ENCODE results near the gene ADGRA3.

DNA sequence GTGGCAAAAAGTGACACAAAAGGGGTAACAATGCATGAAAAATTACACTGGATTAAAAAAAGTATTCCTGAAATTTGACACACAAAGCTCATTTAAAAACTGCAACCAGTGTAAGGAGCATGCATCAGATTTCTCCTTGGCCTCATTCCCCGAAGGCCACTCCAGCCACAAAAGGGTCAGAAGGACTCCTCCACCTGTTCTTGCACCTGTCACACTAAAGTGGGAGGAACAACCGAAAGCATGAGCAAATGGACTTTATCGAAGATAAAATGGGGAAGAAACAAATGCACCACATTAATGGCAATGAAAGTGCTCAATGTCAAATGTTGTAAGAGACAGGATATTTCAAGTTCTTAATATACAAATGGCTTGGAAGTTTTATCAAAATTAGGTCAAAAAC, 88.2 kb downstream of the ADGRA3 start:
- TF ChIP-seq, protein P1, sequence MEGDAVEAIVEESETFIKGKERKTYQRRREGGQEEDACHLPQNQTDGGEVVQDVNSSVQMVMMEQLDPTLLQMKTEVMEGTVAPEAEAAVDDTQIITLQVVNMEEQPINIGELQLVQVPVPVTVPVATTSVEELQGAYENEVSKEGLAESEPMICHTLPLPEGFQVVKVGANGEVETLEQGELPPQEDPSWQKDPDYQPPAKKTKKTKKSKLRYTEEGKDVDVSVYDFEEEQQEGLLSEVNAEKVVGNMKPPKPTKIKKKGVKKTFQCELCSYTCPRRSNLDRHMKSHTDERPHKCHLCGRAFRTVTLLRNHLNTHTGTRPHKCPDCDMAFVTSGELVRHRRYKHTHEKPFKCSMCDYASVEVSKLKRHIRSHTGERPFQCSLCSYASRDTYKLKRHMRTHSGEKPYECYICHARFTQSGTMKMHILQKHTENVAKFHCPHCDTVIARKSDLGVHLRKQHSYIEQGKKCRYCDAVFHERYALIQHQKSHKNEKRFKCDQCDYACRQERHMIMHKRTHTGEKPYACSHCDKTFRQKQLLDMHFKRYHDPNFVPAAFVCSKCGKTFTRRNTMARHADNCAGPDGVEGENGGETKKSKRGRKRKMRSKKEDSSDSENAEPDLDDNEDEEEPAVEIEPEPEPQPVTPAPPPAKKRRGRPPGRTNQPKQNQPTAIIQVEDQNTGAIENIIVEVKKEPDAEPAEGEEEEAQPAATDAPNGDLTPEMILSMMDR (conservative IDR thresholded peaks at IDR 0.05; ENCODE audit: low read length): no peak
- no peak for TF ChIP-seq EZH2phosphoT487 (IDR thresholded peaks at IDR 0.05; ENCODE audit: borderline replicate concordance, low read depth, low read length)

All from OCI-LY7 (cell line).